Activated T-cell treated with anti-CD3 and anti-CD28 coated beads, Interleukin-2, amount 50 U/mL, for 72 hours (primary cell): Measurements from ENCODE around the gene LGR5. TPM values are rescaled to one million over a fixed set of nuclear protein-coding genes. Genes with fewer than 3 reads are reported as not detected.

Experiments
- ATAC-seq, 2 donors: fragments of 150-1000 bp; cut with Tn5 transposase; replicated peaks in 1 of 2; 2 replicates each; pipeline ENCODE4 v1.10.0; 2021; ENCODE audit warnings: moderate library complexity in 2 of 2, mild to moderate bottlenecking in 1 of 2
- DNase-seq, 2 donors: peaks; one replicate each; pipeline ENCODE4 v3.0.0; 2021 to 2022; ENCODE audit warnings: mixed read lengths in 1 of 2
- H3K27ac Mint-ChIP-seq: one replicate; pipeline ENCODE4 v1.8.0; 2022; ENCODE audit warnings: mild to moderate bottlenecking, moderate library complexity, mixed read lengths
- H3K27me3 Mint-ChIP-seq: one replicate; pipeline ENCODE4 v1.8.0; 2022; ENCODE audit warnings: low read depth, mixed read lengths
- H3K36me3 Mint-ChIP-seq, 2 donors: one replicate each; pipeline ENCODE4 v1.8.0; 2022; ENCODE audit warnings: mixed read lengths in 2 of 2, mild to moderate bottlenecking in 1 of 2; ENCODE audit not compliant: insufficient read depth in 2 of 2
- H3K4me1 Mint-ChIP-seq: one replicate; pipeline ENCODE4 v1.8.0; 2022; ENCODE audit warnings: low read depth, mixed read lengths
- H3K4me3 Mint-ChIP-seq, 2 donors: one replicate each; pipeline ENCODE4 v1.8.0; 2022; ENCODE audit warnings: mild to moderate bottlenecking in 2 of 2, mixed read lengths in 2 of 2, moderate library complexity in 2 of 2
- H3K9me3 Mint-ChIP-seq, 2 donors: one replicate each; pipeline ENCODE4 v1.8.0; 2022; ENCODE audit warnings: mixed read lengths in 2 of 2
- total RNA-seq, 2 donors: library from RNA; stranded (reverse); gene quantifications; one replicate each; pipeline ENCODE4 v1.2.3, GENCODE V29; 2022

Gene LGR5
- total RNA-seq, 2 donors from 2014 or later = not detected

DNA sequence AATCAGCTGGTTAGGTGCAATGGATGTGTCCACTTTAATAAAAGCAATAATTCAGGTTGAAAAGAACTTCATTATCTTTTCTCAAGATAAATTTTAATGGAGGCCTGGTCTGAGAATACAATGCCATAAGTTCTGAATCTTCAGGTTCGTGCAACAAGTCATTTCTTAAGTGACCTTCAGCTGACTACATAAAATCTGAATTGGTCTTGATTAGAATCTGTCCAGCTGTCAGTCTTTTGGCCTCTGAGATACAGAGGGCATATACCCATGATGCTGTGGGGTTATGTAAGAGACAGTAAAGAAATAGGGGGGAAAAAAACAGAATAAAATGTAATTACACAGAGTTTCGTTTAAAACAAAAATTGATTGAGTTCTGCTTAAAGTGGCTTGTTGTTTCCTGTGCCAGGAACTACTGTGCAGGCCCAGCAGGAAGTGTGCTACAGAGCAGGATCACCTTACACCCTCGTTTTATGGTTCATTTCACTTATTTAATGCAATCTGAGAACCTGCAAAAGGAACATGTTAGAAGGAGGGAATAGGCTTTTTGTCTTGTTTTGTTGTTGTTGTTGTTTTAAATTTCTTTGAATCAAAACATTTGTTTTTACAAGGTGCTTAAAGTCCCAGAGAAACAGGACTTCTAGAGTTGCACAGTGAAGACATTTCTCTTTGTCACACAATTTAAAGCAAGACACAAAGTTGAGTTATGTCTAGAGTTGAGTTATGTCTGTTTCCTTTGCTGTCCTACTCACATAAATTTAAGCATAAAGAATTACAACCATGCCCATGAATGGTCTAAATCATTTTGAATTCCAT, 64.2 kb downstream of the LGR5 start:
- H3K4me1 Mint-ChIP-seq = no peaks in the 10 kb centered on the region
- peaks cover 0 to 3% of the 10 kb centered on the region in 2 donors for H3K9me3 Mint-ChIP-seq
- no peak overlapping the region for H3K4me3 Mint-ChIP-seq
- no peak overlapping the region for H3K27ac Mint-ChIP-seq
- DNase-seq (no peak), ATAC-seq (no peak)
- H3K27me3 Mint-ChIP-seq = no peaks in the 10 kb centered on the region
- no peaks in the 10 kb centered on the region for H3K36me3 Mint-ChIP-seq

DNA sequence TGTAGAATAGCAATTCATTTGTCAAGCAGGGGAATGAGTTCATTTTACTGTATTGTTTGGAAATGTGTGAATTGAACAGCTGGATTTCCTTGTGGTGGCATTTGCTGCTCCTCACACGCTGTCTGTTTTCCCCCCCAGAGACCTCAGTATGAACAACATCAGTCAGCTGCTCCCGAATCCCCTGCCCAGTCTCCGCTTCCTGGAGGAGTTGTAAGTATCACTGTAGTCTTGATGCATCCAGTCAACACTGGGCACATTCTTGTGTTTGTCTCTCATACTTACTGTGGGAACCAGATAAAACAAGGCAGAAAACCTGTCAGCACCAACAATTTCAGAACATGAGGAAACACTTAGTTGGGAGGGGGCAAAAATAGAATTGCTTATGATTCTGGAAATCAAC, 64.9 kb downstream of the LGR5 start:
- Mint-ChIP-seq H3K27me3 (no peaks in the 10 kb centered on the region), H3K36me3 (no peaks in the 10 kb centered on the region), H3K4me3 (no peak overlapping the region), H3K27ac (no peak overlapping the region), H3K9me3 (no peaks in the 10 kb centered on the region), H3K4me1 (no peaks in the 10 kb centered on the region)
- ATAC-seq (no peak), DNase-seq (no peak)

DNA sequence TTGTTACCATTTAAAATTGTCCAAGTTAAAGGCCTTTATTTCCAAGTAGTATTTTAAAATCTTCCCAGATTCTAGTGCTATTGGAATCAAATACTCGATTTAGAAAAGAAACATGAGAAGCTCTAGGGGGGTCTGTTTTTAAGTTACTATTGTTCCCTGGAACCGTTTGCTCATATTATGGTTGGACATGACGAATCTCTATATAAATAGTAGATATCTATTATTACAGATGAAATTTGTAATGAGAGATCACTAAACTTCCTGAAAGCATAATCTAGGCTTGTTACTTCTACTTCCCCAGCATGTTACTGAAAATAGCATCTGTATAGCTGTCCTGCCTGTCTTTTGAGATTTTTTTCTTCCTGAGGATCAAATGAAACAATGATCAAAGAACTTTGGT, 70.1 kb downstream of the LGR5 start:
- H3K27ac Mint-ChIP-seq = no peak overlapping the region
- H3K27me3 Mint-ChIP-seq = peaks cover 8% of the 10 kb centered on the region
- no peak for DNase-seq
- H3K9me3 Mint-ChIP-seq = no peaks in the 10 kb centered on the region
- H3K4me3 Mint-ChIP-seq = no peak overlapping the region
- H3K36me3 Mint-ChIP-seq = no peaks in the 10 kb centered on the region
- ATAC-seq = no peak
- no peaks in the 10 kb centered on the region for H3K4me1 Mint-ChIP-seq

DNA sequence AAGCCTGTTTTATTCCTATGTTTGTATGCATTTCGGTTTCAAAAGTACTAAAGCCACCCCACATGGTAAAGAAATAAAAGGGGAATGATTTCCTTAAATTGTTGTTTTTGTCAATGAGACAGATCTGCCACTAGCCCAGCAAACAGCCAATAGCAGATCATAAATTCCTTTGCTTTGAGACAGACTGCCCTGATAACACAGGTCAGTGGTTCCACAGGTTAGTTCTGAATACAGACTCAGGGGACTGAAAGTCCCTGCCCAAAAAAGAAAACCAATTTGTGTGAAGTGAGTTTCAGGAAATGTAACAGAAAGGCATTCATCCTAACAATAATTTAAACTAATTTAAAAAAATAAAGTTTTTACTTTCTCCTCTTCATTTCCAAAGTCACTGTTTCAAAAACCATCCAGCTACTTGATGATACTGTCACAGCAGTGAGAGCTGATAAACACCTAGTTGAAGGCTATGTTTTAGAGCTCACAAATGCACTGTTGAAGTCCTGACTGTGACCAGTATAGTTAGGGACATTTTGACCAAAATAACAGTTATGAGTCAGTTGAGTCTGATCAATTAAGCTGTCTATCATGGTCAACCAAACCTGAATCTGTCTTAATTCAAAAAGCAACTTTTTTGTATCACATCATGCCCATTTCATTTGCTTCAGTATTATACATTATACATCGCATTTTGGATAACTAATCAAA, 77.7 kb downstream of the LGR5 start:
- no peak for DNase-seq
- H3K36me3 Mint-ChIP-seq = no peaks in the 10 kb centered on the region
- no peak overlapping the region for H3K4me3 Mint-ChIP-seq
- H3K9me3 Mint-ChIP-seq = peaks cover 0 to 1% of the 10 kb centered on the region in 2 donors
- H3K27ac Mint-ChIP-seq = no peak overlapping the region
- peaks cover 12% of the 10 kb centered on the region for H3K27me3 Mint-ChIP-seq
- H3K4me1 Mint-ChIP-seq = no peaks in the 10 kb centered on the region
- no peak for ATAC-seq

DNA sequence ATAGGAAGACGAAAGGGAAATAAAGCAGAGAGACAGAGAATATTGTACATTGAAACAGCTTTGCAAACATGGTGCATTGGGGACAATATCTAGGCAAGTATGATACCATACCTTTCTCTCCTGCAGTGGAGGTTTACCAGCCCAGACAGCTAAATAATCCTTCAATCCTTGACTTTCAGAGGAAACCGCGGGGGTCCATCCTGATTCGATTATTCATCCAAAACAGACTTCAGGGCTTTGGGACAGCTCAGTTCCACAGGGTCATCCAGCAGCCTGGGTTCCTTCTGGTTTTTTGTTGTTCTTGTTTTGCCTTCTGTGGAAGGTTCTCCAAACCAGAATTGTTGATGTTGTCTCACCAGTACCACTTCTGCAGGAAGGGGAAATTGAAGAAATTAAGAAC, 81.5 kb downstream of the LGR5 start:
- no peak for ATAC-seq
- peaks cover 5% of the 10 kb centered on the region for H3K27me3 Mint-ChIP-seq
- H3K9me3 Mint-ChIP-seq = peaks cover 0 to 1% of the 10 kb centered on the region in 2 donors
- no peak overlapping the region for H3K27ac Mint-ChIP-seq
- H3K4me1 Mint-ChIP-seq = no peaks in the 10 kb centered on the region
- H3K36me3 Mint-ChIP-seq = no peaks in the 10 kb centered on the region
- DNase-seq = no peak
- H3K4me3 Mint-ChIP-seq = no peak overlapping the region

- peaks cover 0 to 1% of the 10 kb centered on the region in 2 donors for H3K9me3 Mint-ChIP-seq
- no peak for ATAC-seq
Observed at GRCh38 chr12:71524626-71525025, 85.0 kb downstream of the LGR5 start.

DNA sequence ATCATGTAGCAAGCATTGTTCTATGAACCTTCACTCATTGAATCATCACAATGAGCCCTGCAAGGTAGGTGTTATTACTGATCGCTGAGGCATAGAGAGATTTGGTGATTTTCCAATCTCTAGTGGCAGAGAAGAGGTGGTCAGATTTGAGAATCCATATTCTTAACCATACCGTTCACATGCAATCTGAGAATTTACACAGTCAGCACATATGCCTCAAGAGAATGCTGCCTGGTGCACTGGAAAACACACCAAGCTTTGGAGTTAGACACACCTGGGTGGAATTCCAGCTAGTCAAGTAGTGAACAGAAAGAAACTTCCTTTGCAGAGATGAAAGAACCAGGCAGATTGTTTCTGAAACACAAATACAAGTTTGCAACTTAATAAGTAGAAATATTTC, 94.1 kb downstream of the LGR5 start:
- no peaks in the 10 kb centered on the region for H3K36me3 Mint-ChIP-seq
- H3K9me3 Mint-ChIP-seq = no peaks in the 10 kb centered on the region
- H3K4me1 Mint-ChIP-seq = no peaks in the 10 kb centered on the region
- no peak overlapping the region for H3K4me3 Mint-ChIP-seq
- H3K27me3 Mint-ChIP-seq = no peaks in the 10 kb centered on the region
- ATAC-seq (no peak), DNase-seq (no peak)
- H3K27ac Mint-ChIP-seq = no peak overlapping the region

More at GRCh38 chr12:71524626-71525025, 85.0 kb downstream of the LGR5 start:
- no peaks in the 10 kb centered on the region for H3K36me3 Mint-ChIP-seq
- H3K4me1 Mint-ChIP-seq = no peaks in the 10 kb centered on the region
- no peak overlapping the region for H3K27ac Mint-ChIP-seq
- H3K4me3 Mint-ChIP-seq = no peak overlapping the region
- no peaks in the 10 kb centered on the region for H3K27me3 Mint-ChIP-seq
- DNase-seq = no peak

DNA sequence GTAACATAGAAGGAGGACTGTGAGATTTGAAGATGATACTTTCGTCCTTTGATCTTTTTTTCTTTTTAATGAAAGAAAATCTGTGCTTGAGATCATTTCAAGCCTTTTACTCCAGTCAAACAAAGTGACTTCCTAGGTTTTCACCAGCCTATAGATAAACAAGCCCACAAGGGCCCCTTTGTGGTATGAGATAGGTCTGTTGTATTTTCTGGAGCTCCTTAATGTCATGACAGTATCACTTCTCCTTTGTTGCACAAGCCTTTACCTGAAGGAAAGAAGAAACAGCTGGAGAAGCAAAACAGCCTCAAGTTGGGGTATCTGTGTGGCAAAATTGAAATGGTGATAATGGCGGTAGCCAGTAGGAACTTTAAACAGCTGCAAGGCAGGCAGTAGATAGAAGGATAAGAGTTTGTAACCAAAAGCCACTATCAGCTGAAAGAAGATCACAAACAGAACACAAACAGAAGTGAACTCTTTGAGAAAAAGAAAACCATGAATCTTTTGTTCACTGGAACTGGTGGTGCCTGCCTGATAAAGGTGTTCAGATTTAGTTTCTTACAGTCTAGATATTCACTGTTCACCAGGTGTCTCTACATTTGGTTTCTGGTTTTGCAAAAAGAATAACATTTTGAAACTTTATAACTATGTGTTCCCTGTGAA, 96.8 kb downstream of the LGR5 start:
- ATAC-seq (no peak), DNase-seq (no peak)
- Mint-ChIP-seq H3K9me3 (no peaks in the 10 kb centered on the region), H3K27me3 (no peaks in the 10 kb centered on the region), H3K4me3 (no peak overlapping the region), H3K36me3 (no peaks in the 10 kb centered on the region), H3K27ac (no peak overlapping the region), H3K4me1 (no peaks in the 10 kb centered on the region)

- Mint-ChIP-seq H3K4me3 (no peak overlapping the region), H3K36me3 (no peaks in the 10 kb centered on the region), H3K27me3 (no peaks in the 10 kb centered on the region), H3K27ac (no peak overlapping the region), H3K4me1 (no peaks in the 10 kb centered on the region), H3K9me3 (no peaks in the 10 kb centered on the region)
- DNase-seq = no peak
- ATAC-seq = no peak
Observed at GRCh38 chr12:71536939-71537622, 97.5 kb downstream of the LGR5 start.

DNA sequence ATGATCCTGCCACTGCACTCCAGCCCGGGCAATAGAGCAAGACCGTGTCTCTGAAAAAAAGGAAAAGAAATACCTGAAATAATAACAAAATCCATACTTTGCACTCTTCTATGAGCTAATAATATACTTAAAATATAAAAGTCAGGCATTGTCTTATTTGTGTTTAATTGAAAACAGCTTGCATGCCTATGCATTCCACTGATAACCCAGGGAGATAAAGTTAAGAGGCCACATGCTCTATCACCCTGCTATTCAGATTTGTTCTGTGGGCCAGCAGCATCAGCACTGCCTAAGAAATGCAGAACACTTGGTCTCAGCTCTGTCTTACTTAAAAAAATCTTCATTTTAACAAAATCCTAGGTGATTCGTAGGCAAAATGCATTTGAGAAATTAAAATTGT, 99.2 kb downstream of the LGR5 start:
- Mint-ChIP-seq H3K4me3 (no peak overlapping the region), H3K4me1 (no peaks in the 10 kb centered on the region), H3K9me3 (no peaks in the 10 kb centered on the region), H3K27me3 (no peaks in the 10 kb centered on the region), H3K27ac (no peak overlapping the region), H3K36me3 (no peaks in the 10 kb centered on the region)
- no peak for DNase-seq
- no peak for ATAC-seq

DNA sequence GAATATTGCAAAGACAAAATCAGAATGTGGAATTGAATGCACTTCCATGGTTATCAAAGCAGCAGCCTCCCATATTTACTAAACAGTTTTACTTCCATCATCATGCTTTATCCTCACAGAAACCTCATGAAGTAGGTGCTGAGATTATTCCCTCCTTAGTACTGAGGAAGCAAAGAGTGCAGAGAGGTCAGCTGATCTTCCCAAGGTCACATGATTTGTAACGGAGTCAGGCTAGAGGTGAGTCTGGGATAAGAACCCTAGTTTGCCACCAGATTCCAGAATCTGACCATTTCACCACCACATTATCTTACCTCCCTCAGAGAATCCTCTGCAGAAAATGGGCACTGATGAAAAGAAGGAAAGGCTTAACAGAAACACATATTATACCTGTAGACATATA, 102.0 kb downstream of the LGR5 start:
- Mint-ChIP-seq H3K27me3 (no peaks in the 10 kb centered on the region), H3K4me3 (no peak overlapping the region), H3K27ac (no peak overlapping the region), H3K9me3 (no peaks in the 10 kb centered on the region), H3K4me1 (no peaks in the 10 kb centered on the region), H3K36me3 (no peaks in the 10 kb centered on the region)
- ATAC-seq = no peak
- DNase-seq = no peak

- Mint-ChIP-seq H3K4me3 (no peak overlapping the region), H3K36me3 (no peaks in the 10 kb centered on the region), H3K27me3 (no peaks in the 10 kb centered on the region), H3K27ac (no peak overlapping the region), H3K9me3 (no peaks in the 10 kb centered on the region), H3K4me1 (no peaks in the 10 kb centered on the region)
- ATAC-seq (peak in 1 of 2 donors; percentile 26), DNase-seq (no peak)
Observed at GRCh38 chr12:71546322-71546861, 106.8 kb downstream of the LGR5 start.

DNA sequence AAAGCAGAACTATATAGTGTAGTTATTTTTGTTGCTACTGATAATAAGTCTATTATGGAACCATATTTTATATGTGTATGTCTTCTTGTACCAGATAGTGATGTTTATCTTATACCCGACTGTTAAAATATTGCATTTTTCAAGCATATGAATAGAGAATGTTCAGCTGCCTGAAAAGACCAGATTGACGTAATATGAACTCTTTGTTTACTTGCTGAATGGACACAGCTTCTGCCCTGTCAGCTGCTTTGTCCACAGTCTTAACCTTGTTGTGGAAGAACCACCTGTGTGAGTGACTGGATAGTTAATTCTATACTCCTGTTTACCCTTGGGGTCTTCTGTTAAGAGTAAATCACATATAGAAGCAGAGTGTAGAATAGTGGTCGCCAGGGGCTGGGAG, 109.3 kb downstream of the LGR5 start:
- Mint-ChIP-seq H3K9me3 (no peaks in the 10 kb centered on the region), H3K27me3 (no peaks in the 10 kb centered on the region), H3K4me3 (no peak overlapping the region), H3K4me1 (no peaks in the 10 kb centered on the region), H3K27ac (no peak overlapping the region), H3K36me3 (no peaks in the 10 kb centered on the region)
- no peak for DNase-seq
- ATAC-seq = no peak
